NCI-H510A treated with DMSO at 0.1 percent for 48 hours (cell line): ENCODE data around the gene MED28.

Experiments
- DNase-seq: peaks from one replicate; lab custom pipeline; 2025; lab: John Stamatoyannopoulos, UW

MED28 gene

DNA sequence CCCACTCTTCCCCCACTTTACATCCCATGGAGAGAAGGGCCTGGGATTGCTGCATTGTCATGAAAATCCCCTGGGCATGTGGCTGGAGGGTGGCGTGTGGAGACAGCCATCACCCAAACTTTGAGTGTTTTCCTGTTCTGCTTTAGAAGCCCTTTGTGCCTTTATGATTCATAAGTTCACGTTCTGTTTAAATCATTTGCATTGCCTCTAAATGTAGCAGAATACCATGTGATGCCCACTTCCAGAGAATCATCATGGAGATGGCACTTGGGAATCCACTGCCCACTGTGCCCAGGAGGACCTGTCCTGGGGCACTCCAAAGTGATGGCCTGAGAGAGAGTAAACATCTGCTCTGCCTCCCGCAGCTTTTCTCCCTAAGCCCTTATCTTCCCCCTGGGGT is 52.8 kb downstream of the MED28 start:
- DNase-seq = no peak

- peak; percentile 81 for DNase-seq
These were observed 53.3 kb downstream of the MED28 start for GRCh38 chr4:17667653-17668201.

GRCh38 chr4:17670423-17670822 is 56.0 kb downstream of the MED28 start:
- DNase-seq = no peak

- DNase-seq = no peak
These were observed 66.3 kb downstream of the MED28 start for GRCh38 chr4:17680559-17681280.

- DNase-seq = no peak
These were observed 67.1 kb downstream of the MED28 start for GRCh38 chr4:17681281-17682221.

DNA sequence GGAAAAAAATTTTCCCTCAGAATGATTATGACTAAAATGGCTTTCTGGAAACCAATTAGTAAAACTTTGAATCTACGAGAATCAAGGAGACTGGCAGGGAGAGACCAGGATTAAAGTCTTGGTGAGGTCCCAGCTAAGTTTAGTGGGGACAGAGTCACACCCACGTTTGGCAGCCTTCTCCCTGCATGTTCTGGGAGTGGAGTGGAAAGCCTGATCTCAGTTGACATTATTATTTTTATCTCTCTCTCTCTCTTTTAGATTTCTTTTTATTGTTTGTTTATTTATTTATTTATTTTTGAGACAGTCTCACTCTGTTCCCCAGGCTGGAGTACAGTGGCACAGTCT is 67.8 kb downstream of the MED28 start:
- DNase-seq = no peak
